WTC11 (cell line): Measurements from ENCODE around the gene GALM.

Experiments
- CBFB ChIP-seq: sonication (generic); formaldehyde crosslinking; IDR thresholded peaks from 2 replicates; pipeline ENCODE4 v1.8.1; 2022; ENCODE audit warnings: mild to moderate bottlenecking, low read depth, missing genetic modification reagents
- CREB1 ChIP-seq: sonication (generic); formaldehyde crosslinking; IDR thresholded peaks from 2 replicates; pipeline ENCODE4 v1.8.0; 2023; ENCODE audit warnings: mild to moderate bottlenecking, missing genetic modification reagents
- CTCF ChIP-seq: fragments of 200-600 bp; IDR thresholded peaks from 2 replicates; pipeline ENCODE4 v1.8.0; 2022; ENCODE audit warnings: antibody characterized with exemption
- ETV6 ChIP-seq: sonication (generic); formaldehyde crosslinking; IDR thresholded peaks from 2 replicates; pipeline ENCODE4 v1.8.1; 2022; ENCODE audit warnings: mild to moderate bottlenecking, missing genetic modification reagents
- ZBTB21 ChIP-seq: sonication (generic); formaldehyde crosslinking; IDR thresholded peaks from 2 replicates; pipeline ENCODE4 v1.8.1; 2023; ENCODE audit warnings: mild to moderate bottlenecking, missing genetic modification reagents, borderline replicate concordance
- TF ChIP-seq, protein P1 (sequence below): sonication (generic); formaldehyde crosslinking; IDR thresholded peaks from 2 replicates; pipeline ENCODE4 v1.8.0; 2022; ENCODE audit warnings: mild to moderate bottlenecking, missing genetic modification reagents
- TF ChIP-seq, protein P2 (sequence below): sonication (generic); formaldehyde crosslinking; IDR thresholded peaks from 2 replicates; pipeline ENCODE4 v1.8.0; 2023; ENCODE audit warnings: missing genetic modification reagents, mild to moderate bottlenecking, borderline replicate concordance

- TF ChIP-seq CTCF (no peak), CREB1 (no peak), CBFB (no peak), ZBTB21 (CRISPR knock-in tag) (no peak), ETV6 (CRISPR knock-in tag) (no peak)
- TF ChIP-seq, protein P1, sequence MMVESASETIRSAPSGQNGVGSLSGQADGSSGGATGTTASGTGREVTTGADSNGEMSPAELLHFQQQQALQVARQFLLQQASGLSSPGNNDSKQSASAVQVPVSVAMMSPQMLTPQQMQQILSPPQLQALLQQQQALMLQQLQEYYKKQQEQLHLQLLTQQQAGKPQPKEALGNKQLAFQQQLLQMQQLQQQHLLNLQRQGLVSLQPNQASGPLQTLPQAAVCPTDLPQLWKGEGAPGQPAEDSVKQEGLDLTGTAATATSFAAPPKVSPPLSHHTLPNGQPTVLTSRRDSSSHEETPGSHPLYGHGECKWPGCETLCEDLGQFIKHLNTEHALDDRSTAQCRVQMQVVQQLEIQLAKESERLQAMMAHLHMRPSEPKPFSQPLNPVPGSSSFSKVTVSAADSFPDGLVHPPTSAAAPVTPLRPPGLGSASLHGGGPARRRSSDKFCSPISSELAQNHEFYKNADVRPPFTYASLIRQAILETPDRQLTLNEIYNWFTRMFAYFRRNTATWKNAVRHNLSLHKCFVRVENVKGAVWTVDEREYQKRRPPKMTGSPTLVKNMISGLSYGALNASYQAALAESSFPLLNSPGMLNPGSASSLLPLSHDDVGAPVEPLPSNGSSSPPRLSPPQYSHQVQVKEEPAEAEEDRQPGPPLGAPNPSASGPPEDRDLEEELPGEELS (CRISPR knock-in tag), result no peak
- TF ChIP-seq, protein P2, sequence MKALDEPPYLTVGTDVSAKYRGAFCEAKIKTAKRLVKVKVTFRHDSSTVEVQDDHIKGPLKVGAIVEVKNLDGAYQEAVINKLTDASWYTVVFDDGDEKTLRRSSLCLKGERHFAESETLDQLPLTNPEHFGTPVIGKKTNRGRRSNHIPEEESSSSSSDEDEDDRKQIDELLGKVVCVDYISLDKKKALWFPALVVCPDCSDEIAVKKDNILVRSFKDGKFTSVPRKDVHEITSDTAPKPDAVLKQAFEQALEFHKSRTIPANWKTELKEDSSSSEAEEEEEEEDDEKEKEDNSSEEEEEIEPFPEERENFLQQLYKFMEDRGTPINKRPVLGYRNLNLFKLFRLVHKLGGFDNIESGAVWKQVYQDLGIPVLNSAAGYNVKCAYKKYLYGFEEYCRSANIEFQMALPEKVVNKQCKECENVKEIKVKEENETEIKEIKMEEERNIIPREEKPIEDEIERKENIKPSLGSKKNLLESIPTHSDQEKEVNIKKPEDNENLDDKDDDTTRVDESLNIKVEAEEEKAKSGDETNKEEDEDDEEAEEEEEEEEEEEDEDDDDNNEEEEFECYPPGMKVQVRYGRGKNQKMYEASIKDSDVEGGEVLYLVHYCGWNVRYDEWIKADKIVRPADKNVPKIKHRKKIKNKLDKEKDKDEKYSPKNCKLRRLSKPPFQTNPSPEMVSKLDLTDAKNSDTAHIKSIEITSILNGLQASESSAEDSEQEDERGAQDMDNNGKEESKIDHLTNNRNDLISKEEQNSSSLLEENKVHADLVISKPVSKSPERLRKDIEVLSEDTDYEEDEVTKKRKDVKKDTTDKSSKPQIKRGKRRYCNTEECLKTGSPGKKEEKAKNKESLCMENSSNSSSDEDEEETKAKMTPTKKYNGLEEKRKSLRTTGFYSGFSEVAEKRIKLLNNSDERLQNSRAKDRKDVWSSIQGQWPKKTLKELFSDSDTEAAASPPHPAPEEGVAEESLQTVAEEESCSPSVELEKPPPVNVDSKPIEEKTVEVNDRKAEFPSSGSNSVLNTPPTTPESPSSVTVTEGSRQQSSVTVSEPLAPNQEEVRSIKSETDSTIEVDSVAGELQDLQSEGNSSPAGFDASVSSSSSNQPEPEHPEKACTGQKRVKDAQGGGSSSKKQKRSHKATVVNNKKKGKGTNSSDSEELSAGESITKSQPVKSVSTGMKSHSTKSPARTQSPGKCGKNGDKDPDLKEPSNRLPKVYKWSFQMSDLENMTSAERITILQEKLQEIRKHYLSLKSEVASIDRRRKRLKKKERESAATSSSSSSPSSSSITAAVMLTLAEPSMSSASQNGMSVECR (CRISPR knock-in tag), result no peak
Observed at GRCh38 chr2:38745267-38745666, 79.4 kb downstream of the GALM start.
